Smooth muscle cell (in vitro differentiated cells): ENCODE measurements around the gene EXOC4. TPM values are rescaled to one million over a fixed set of nuclear protein-coding genes. Genes with fewer than 3 reads are reported as not detected.

Source experiments
- DNase-seq: peaks from one replicate; lab custom pipeline; 2025; ENCODE audit not compliant: unreplicated experiment; lab: John Stamatoyannopoulos, UW
- H2AFZ ChIP-seq: fragments of 200-600 bp; sonication (generic); 2 replicates; pipeline ENCODE4 v1.6.0; 2016; ENCODE audit warnings: antibody characterized with exemption, low read depth, mild to moderate bottlenecking
- H3F3A ChIP-seq: fragments of 200-600 bp; sonication (generic); 2 replicates; pipeline ENCODE4 v1.6.0; 2017; ENCODE audit warnings: antibody characterized with exemption, low read depth
- H3K27ac ChIP-seq: fragments of 200-600 bp; sonication (generic); 2 replicates; pipeline ENCODE4 v1.5.1; 2016; ENCODE audit warnings: low read depth, mild to moderate bottlenecking
- H3K27me3 ChIP-seq: fragments of 200-600 bp; sonication (generic); 2 replicates; pipeline ENCODE4 v1.6.1; 2016; ENCODE audit warnings: low read depth, mild to moderate bottlenecking
- H3K36me3 ChIP-seq: fragments of 200-600 bp; sonication (generic); 2 replicates; pipeline ENCODE4 v1.5.1; 2016; ENCODE audit warnings: low read depth
- H3K4me1 ChIP-seq: fragments of 200-600 bp; sonication (generic); 2 replicates; pipeline ENCODE4 v1.5.1; 2016; ENCODE audit warnings: low read depth
- H3K4me2 ChIP-seq: fragments of 200-600 bp; sonication (generic); 2 replicates; pipeline ENCODE4 v1.6.0; 2016; ENCODE audit warnings: mild to moderate bottlenecking
- H3K4me3 ChIP-seq: fragments of 200-600 bp; sonication (generic); 2 replicates; pipeline ENCODE4 v1.5.1; 2016; ENCODE audit warnings: mild to moderate bottlenecking
- H3K79me2 ChIP-seq: fragments of 200-600 bp; sonication (generic); 2 replicates; pipeline ENCODE4 v1.6.0; 2016; ENCODE audit warnings: low read depth, mild to moderate bottlenecking
- H3K9ac ChIP-seq: fragments of 200-600 bp; sonication (generic); 2 replicates; pipeline ENCODE4 v1.6.0; 2016; ENCODE audit warnings: low read depth
- H3K9me3 ChIP-seq: fragments of 200-600 bp; sonication (generic); replicated peaks from 2 replicates; pipeline ENCODE4 v1.5.1; 2016; ENCODE audit warnings: low read depth
- H4K20me1 ChIP-seq: fragments of 200-600 bp; sonication (generic); 2 replicates; pipeline ENCODE4 v1.6.0; 2016; ENCODE audit warnings: low read depth
- WGBS: methylation state at CpG from one replicate; pipeline ENCODE4 v1.1.7; 2016; ENCODE audit warnings: low lambda C conversion rate; 5-methylcytosine and 5-hydroxymethylcytosine counted together
- polyA plus RNA-seq: library from polyadenylated mRNA; unstranded; fragments of >200 nt; fragmentation: Nextera tagmentation; extraction: Ambion mirVana; gene quantifications from 2 replicates; pipeline ENCODE4 v1.2.1, GENCODE V29; 2016
- total RNA-seq: library from RNA; depleted of rRNA; stranded (reverse); fragments of >200 nt; gene quantifications from 2 replicates; pipeline ENCODE4 v1.2.3, GENCODE V29; 2014
- TF ChIP-seq, protein P1 (sequence below): fragments of 200-600 bp; sonication (generic); IDR thresholded peaks from 2 replicates; pipeline ENCODE4 v1.5.1; 2017; ENCODE audit warnings: borderline replicate concordance, mild to moderate bottlenecking, antibody characterized with exemption; ENCODE audit not compliant: insufficient read depth, poor library complexity, severe bottlenecking

EXOC4 gene
- total and polyA plus RNA-seq, 2 experiments from 2014 or later: 21.5 to 47.1 TPM

DNA sequence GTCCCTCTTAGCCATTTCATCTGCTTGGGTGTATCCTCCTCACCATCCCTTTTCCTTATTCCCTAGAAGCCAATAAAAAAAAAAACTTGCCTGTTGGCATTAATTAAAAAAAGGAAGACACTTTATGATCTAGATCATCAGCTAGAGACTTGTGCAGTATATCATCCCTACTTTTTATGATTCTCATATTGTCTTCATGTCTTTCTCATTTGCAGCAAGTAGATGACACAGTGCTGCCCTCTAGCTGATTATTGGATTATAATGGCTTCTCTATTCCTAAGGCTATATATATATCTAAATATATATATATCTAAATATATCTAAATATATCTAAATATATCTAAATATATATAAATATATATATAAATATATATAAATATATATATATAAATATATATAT, 601.9 kb downstream of the EXOC4 start:
- Histone ChIP-seq H3K36me3 (no peaks in the 10 kb centered on the region), H2AFZ (no peak overlapping the region), H3K9me3 (no peaks in the 10 kb centered on the region), H3K79me2 (no peaks in the 10 kb centered on the region), H4K20me1 (peaks cover 5% of the 10 kb centered on the region), H3F3A (no peaks in the 10 kb centered on the region), H3K27ac (no peak overlapping the region), H3K9ac (no peak overlapping the region), H3K4me1 (peaks cover 6% of the 10 kb centered on the region), H3K4me3 (no peak overlapping the region), H3K27me3 (no peaks in the 10 kb centered on the region), H3K4me2 (no peak overlapping the region)
- TF ChIP-seq, protein P1, sequence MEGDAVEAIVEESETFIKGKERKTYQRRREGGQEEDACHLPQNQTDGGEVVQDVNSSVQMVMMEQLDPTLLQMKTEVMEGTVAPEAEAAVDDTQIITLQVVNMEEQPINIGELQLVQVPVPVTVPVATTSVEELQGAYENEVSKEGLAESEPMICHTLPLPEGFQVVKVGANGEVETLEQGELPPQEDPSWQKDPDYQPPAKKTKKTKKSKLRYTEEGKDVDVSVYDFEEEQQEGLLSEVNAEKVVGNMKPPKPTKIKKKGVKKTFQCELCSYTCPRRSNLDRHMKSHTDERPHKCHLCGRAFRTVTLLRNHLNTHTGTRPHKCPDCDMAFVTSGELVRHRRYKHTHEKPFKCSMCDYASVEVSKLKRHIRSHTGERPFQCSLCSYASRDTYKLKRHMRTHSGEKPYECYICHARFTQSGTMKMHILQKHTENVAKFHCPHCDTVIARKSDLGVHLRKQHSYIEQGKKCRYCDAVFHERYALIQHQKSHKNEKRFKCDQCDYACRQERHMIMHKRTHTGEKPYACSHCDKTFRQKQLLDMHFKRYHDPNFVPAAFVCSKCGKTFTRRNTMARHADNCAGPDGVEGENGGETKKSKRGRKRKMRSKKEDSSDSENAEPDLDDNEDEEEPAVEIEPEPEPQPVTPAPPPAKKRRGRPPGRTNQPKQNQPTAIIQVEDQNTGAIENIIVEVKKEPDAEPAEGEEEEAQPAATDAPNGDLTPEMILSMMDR: peak; percentile 52
- no peak for DNase-seq

- Histone ChIP-seq H3K27me3 (no peaks in the 10 kb centered on the region), H4K20me1 (peaks cover 5% of the 10 kb centered on the region), H3K9me3 (no peaks in the 10 kb centered on the region), H3K9ac (no peak overlapping the region), H3F3A (no peaks in the 10 kb centered on the region), H3K4me3 (no peak overlapping the region), H3K79me2 (no peaks in the 10 kb centered on the region), H3K27ac (no peak overlapping the region), H3K4me2 (no peak overlapping the region), H2AFZ (no peak overlapping the region), H3K36me3 (no peaks in the 10 kb centered on the region), H3K4me1 (peaks cover 8% of the 10 kb centered on the region)
- DNase-seq: no peak
- TF ChIP-seq, protein P1: no peak
- 98% methylated on average over 21 of the region's 23 CpGs for WGBS
Observed at GRCh38 chr7:133857376-133858119, 604.7 kb downstream of the EXOC4 start.

GRCh38 chr7:133858311-133858710, 605.4 kb downstream of the EXOC4 start:
- Histone ChIP-seq H3K9me3 (no peaks in the 10 kb centered on the region), H3K4me1 (peaks cover 8% of the 10 kb centered on the region), H3K9ac (no peak overlapping the region), H3K27me3 (no peaks in the 10 kb centered on the region), H2AFZ (no peak overlapping the region), H3K36me3 (no peaks in the 10 kb centered on the region), H3K4me3 (no peak overlapping the region), H3F3A (no peaks in the 10 kb centered on the region), H3K4me2 (no peak overlapping the region), H3K79me2 (no peaks in the 10 kb centered on the region), H3K27ac (no peak overlapping the region), H4K20me1 (peaks cover 5% of the 10 kb centered on the region)
- TF ChIP-seq, protein P1: no peak
- WGBS: 95% methylated on average over 6 of the region's 6 CpGs
- DNase-seq: no peak

GRCh38 chr7:133859231-133859630, 606.4 kb downstream of the EXOC4 start:
- H4K20me1 ChIP-seq: no peaks in the 10 kb centered on the region
- H3K79me2 ChIP-seq: no peaks in the 10 kb centered on the region
- no peaks in the 10 kb centered on the region for H3F3A ChIP-seq
- no peaks in the 10 kb centered on the region for H3K36me3 ChIP-seq
- H3K27me3 ChIP-seq: no peaks in the 10 kb centered on the region
- peaks cover 14% of the 10 kb centered on the region for H3K4me1 ChIP-seq
- H2AFZ ChIP-seq: no peak overlapping the region
- no peak overlapping the region for H3K9ac ChIP-seq
- H3K4me2 ChIP-seq: no peak overlapping the region
- TF ChIP-seq, protein P1: no peak
- 88% methylated on average over 5 of the region's 5 CpGs for WGBS
- H3K27ac ChIP-seq: no peak overlapping the region
- no peak overlapping the region for H3K4me3 ChIP-seq
- H3K9me3 ChIP-seq: no peaks in the 10 kb centered on the region
- DNase-seq: no peak
